Measurements from ENCODE around the gene RECK. TPM values are rescaled to one million over a fixed set of nuclear protein-coding genes. Genes with fewer than 3 reads are reported as not detected.
"Not testable (repeated sequence)": the region's sequence is repeated elsewhere in the genome, so short reads cannot be mapped to it uniquely, and the experiment has no call there.

The RECK gene, protein sequence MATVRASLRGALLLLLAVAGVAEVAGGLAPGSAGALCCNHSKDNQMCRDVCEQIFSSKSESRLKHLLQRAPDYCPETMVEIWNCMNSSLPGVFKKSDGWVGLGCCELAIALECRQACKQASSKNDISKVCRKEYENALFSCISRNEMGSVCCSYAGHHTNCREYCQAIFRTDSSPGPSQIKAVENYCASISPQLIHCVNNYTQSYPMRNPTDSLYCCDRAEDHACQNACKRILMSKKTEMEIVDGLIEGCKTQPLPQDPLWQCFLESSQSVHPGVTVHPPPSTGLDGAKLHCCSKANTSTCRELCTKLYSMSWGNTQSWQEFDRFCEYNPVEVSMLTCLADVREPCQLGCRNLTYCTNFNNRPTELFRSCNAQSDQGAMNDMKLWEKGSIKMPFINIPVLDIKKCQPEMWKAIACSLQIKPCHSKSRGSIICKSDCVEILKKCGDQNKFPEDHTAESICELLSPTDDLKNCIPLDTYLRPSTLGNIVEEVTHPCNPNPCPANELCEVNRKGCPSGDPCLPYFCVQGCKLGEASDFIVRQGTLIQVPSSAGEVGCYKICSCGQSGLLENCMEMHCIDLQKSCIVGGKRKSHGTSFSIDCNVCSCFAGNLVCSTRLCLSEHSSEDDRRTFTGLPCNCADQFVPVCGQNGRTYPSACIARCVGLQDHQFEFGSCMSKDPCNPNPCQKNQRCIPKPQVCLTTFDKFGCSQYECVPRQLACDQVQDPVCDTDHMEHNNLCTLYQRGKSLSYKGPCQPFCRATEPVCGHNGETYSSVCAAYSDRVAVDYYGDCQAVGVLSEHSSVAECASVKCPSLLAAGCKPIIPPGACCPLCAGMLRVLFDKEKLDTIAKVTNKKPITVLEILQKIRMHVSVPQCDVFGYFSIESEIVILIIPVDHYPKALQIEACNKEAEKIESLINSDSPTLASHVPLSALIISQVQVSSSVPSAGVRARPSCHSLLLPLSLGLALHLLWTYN
- total RNA-seq (2014; rRNA removed; shearing (Covaris generic)), result 12.4 and 12.9 TPM in 2 replicates

GRCh38 chr9:36036780-36037548 is at the start of gene RECK:
RECK (plus strand) TSS chr9:36036913; CDS start chr9:36036999, 86 bp downstream.
- DNase-seq (ENCODE audit: low read depth), result peak; percentile 77

DNA sequence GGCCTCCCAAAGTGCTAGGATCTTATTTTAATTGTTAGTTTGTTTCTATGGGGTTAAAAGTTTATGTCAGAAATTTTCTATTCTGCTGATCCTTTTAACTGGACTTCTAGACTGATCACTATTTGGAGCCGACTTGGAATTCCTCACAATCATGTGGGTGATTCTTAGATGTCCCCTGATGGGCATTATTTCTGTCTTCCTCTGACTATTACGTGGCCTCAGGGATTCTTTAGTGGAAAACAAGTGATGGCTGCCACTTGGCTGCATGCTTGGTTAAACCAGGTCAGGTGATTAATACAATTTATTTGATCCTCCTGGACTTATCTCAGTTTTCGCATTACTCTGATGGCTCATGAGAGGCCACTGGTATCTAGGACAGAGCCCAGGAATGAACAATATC is 46.6 kb upstream of the RECK start:
- no peak for DNase-seq (ENCODE audit: low read depth)

DNA sequence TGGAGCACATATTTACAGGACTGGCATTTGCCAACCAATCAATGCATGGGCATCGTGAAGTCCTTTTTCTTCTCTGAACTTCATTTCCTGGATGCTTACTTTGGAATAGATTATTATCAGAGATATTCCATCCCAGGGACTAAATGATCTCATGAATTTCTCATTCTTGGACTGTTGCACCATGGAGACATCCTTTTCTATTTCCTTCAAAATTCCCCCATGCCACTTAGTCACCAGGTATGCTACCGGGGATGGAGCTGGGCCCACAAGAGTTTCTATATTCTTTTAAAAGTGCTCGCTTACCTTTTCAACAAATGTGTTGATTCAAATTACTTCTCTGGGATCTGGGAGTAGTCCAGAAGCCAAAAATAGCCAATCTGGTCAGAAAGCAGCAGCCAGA is 43.6 kb upstream of the RECK start:
- DNase-seq (ENCODE audit: low read depth), result not testable (repeated sequence)

DNA sequence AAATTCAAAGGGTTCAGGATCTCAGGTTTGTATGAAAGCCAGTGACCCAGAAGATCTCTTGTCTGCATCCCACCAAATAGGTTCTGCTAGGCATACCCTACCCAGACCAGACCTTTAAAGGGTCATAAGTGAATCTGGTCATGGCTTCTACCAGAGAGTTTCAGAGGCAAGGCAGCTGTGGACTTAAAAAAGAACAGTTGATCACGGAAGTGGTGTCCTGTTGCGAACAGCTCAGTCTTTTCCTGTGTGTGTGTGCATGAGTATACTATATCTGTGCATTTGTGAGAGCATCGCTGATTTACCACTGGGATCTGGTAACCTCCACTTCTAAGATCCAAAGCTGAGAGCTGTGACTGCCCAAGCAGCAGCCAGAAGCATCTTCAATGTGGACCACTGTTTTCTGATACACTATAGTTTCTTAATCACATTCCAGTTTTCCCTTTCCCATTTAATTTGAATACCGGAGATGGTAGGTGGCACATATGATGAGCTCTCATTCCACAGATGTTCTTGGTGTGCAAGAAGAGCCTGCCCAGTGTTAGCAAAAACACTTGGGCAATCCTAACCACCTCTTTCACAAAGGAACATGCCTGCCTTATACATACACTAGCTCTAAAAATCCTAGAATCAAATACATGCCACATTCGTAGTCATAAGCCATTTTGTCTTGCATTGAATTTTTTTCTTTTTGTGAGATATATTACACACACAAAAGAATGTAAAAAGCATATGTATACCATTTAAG is 42.6 kb upstream of the RECK start:
- no peak for DNase-seq (ENCODE audit: low read depth)

GRCh38 chr9:35994959-35995358 is 41.8 kb upstream of the RECK start:
- no peak for DNase-seq (ENCODE audit: low read depth)

DNA sequence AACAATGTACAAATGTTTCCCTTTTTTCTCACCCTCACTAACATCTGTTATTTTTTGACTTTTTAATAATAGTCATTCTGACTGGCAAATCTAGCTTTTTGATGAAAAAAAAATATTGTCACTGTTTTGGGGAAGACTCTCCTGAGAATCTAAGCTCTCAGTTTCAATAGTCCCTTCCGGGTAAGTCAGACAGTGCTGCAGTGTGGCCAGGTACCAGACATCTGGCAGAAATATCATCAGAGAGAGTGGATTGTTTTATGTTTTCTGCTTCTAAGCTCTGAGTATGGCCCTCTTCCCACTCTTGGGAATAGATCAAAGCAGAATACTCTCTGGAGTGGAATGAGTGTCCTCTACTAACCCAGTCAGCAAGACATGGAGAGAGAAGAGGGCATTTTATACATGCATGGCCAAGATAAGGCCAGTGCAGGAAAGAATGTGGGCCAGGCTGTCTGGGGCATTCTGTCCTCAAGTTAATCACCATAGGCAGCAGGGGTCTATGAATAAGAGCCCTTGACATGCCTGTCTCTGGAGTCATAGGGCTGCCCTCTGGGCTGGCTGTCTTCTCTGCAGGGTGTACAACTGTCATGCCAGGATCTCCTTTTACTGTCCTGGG is 40.2 kb upstream of the RECK start:
- peak; percentile 24 for DNase-seq (ENCODE audit: low read depth)

DNA sequence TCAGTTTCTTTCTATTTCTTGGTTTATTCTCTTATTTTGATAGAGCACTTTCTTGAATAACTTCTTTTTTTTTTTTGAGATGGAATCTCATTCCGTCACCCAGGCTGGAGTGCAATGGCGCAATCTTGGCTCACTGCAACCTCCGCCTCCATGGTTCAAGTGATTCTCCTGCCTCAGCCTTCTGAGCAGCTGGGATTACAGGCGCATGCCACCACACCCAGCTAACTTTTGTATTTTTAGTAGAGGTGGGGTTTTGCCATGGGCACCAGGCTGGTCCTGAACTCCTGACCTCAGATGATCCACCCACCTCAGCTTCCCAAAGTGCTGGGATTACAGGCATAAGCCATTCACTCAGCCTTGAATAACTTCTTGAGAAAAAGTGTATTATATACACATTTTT is 39.7 kb upstream of the RECK start:
- not testable (repeated sequence) for DNase-seq (ENCODE audit: low read depth)

DNA sequence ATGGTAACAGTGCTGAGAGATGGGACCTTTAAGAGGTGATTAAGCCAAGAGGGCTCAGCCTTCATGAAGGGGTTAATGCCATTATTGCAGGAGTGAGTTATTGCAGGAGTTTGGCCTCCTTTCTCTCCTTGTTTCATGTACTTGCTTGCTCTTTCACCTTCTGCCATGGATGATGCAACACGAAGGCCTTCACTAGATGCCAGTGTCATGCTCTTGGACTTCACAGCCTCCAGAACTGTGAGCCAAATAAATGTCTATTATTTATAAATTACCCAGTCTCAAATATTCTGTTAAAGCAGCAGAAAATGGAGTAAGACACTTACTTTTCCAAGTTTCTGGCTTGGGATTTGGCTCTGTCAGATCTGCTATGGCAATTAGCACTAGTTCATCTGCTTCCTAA is 38.4 kb upstream of the RECK start:
- no peak for DNase-seq (ENCODE audit: low read depth)

- no peak for DNase-seq (ENCODE audit: low read depth)
Observed at GRCh38 chr9:36005891-36006290, 30.8 kb upstream of the RECK start.

- no peak for DNase-seq (ENCODE audit: low read depth)
Observed at GRCh38 chr9:36006549-36007315, 30.0 kb upstream of the RECK start.

GRCh38 chr9:36007316-36007708 is 29.4 kb upstream of the RECK start:
- no peak for DNase-seq (ENCODE audit: low read depth)

GRCh38 chr9:36007852-36008251 is 28.9 kb upstream of the RECK start:
- DNase-seq (ENCODE audit: low read depth), result no peak

DNA sequence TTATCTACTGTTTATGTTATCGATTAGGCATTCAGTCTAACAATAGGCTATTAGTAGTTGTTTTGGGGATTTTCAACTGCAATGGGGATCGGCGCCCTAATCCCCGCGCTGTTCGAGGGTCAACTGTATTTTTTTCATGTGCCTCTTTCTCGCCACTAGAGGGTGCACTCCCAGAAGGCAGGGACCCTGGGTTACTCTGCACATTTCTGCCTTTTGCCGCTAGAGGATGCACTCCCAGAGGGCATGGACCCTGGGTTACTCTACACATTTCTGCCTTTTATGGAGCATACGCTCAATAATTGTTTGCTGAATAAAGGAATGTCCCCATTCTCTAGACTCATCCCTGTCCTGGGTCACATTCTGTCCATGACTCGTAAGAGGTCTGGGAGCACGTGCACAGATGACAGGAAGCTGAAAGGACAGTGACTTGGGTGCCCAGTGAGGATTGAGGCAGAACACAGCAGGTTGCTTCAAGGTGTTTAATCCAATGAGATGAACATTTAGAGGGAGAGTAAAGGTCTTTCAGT is 27.9 kb upstream of the RECK start:
- peak; percentile 66 for DNase-seq (ENCODE audit: low read depth)

- DNase-seq (ENCODE audit: low read depth), result no peak
Observed at GRCh38 chr9:36011379-36011778, 25.3 kb upstream of the RECK start.

- DNase-seq (ENCODE audit: low read depth), result no peak
Observed at GRCh38 chr9:36017278-36017677, 19.4 kb upstream of the RECK start.

DNA sequence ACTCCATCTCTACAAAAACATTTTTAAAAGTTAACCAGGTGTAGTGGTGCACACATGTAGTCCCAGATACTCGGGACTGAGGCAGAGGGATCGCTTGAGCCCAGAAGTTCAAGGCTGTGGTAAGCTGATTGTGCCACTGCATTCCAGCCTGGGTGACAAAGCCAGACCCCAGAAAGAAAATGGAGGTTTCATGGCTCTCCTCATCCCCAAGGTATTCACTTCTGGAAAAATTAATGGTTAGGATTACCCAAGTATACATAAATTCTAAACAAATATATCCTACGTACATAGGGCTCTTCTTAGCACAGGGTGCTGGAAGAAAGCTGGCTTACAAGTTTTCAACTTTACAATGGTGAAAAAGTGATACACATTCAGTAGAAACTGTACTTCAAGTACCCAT is 18.6 kb upstream of the RECK start:
- DNase-seq (ENCODE audit: low read depth), result no peak

GRCh38 chr9:36018891-36019720 is 17.6 kb upstream of the RECK start:
- DNase-seq (ENCODE audit: low read depth), result no peak

DNA sequence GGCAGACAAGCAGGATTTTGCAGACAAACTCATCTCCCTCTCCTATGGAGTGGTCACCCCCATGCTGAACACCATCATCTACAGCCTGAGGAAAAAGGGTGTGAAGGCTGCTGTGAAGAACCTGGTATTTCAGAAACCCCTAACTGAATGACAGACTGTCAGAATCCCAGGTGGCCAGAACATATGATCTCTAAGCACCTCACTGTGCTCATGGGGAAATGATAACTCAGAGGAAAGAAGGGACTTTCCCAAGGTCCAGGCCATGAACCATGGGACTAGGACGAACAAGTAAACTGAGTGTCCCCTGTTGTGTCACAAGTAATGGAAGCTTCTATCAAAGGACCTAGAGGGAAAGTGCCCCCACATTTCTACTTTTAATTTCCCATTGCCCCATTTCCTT is 14.7 kb upstream of the RECK start:
- DNase-seq (ENCODE audit: low read depth), result no peak

Data from RPMI7951 (cell line).